Activated naive CD4-positive, alpha-beta T cell (primary cell): ENCODE measurements around the gene MAN2C1.

ENCODE experiments used
- DNase-seq, 4 experiments: peaks; one replicate each; lab custom pipeline; 2025; lab: John Stamatoyannopoulos, UW

MAN2C1 gene

GRCh38 chr15:75309711-75310110, 58.7 kb downstream of the MAN2C1 start:
- DNase-seq = no peak

GRCh38 chr15:75307778-75308390, 60.5 kb downstream of the MAN2C1 start:
- DNase-seq = no peak

GRCh38 chr15:75306188-75306587, 62.2 kb downstream of the MAN2C1 start:
- no peak for DNase-seq
